DOHH2 (cell line): ENCODE results near the gene SOX8.

ENCODE experiments used
- H3F3A ChIP-seq: fragments of 200-600 bp; sonication (generic), shearing (Covaris generic); 2 replicates; pipeline ENCODE4 v1.6.0; 2016; ENCODE audit warnings: antibody characterized with exemption, mild to moderate bottlenecking; ENCODE audit not compliant: control insufficient read depth, insufficient read depth
- H3K27ac ChIP-seq: fragments of 200-600 bp; sonication (generic); 2 replicates; pipeline ENCODE4 v1.5.1; 2014; ENCODE audit warnings: low read depth, mild to moderate bottlenecking, low read length, moderate library complexity
- H3K27me3 ChIP-seq: fragments of 200-600 bp; sonication (generic); 2 replicates; pipeline ENCODE4 v1.6.1; 2014; ENCODE audit warnings: mild to moderate bottlenecking, low read length, mixed read lengths; ENCODE audit not compliant: control insufficient read depth
- H3K36me3 ChIP-seq: fragments of 200-600 bp; sonication (generic); 2 replicates; pipeline ENCODE4 v1.6.1; 2014; ENCODE audit warnings: mild to moderate bottlenecking, low read length, moderate library complexity, mixed read lengths; ENCODE audit not compliant: control insufficient read depth
- H3K4me1 ChIP-seq: fragments of 200-600 bp; sonication (generic); 2 replicates; pipeline ENCODE4 v1.6.1; 2014; ENCODE audit warnings: mild to moderate bottlenecking, low read length, mixed read lengths; ENCODE audit not compliant: control insufficient read depth
- H3K4me2 ChIP-seq: fragments of 200-600 bp; sonication (generic); 2 replicates; pipeline ENCODE4 v1.6.0; 2014; ENCODE audit warnings: mild to moderate bottlenecking, low read length, moderate library complexity
- H3K4me3 ChIP-seq: fragments of 200-600 bp; sonication (generic); 2 replicates; pipeline ENCODE4 v1.5.1; 2014; ENCODE audit warnings: mild to moderate bottlenecking, low read length, mixed read lengths
- H3K79me2 ChIP-seq: fragments of 200-600 bp; sonication (generic); 2 replicates; pipeline ENCODE4 v1.6.1; 2014; ENCODE audit warnings: mild to moderate bottlenecking, low read length, mixed read lengths; ENCODE audit not compliant: control insufficient read depth
- H3K9me2 ChIP-seq: fragments of 200-600 bp; sonication (generic); replicated peaks from 2 replicates; pipeline ENCODE4 v1.6.1; 2014; ENCODE audit warnings: mild to moderate bottlenecking, low read length, mixed read lengths; ENCODE audit not compliant: control insufficient read depth
- H3K9me3 ChIP-seq: fragments of 200-600 bp; sonication (generic); 2 replicates; pipeline ENCODE4 v1.6.1; 2014; ENCODE audit warnings: antibody characterized with exemption, low read length, mixed read lengths; ENCODE audit not compliant: control insufficient read depth, insufficient read depth
- H4K20me1 ChIP-seq: fragments of 200-600 bp; sonication (generic); 2 replicates; pipeline ENCODE4 v1.6.0; 2014; ENCODE audit warnings: low read depth, mild to moderate bottlenecking, antibody characterized with exemption, low read length, moderate library complexity; ENCODE audit not compliant: control insufficient read depth, insufficient read depth
- EZH2phosphoT487 ChIP-seq: fragments of 200-600 bp; sonication (generic); IDR thresholded peaks from 2 replicates; pipeline ENCODE4 v1.6.1; 2017; ENCODE audit warnings: borderline replicate concordance, mild to moderate bottlenecking, antibody characterized with exemption, low read length, moderate library complexity, mixed read lengths
- TF ChIP-seq, protein P1 (sequence below): fragments of 200-600 bp; sonication (generic); IDR thresholded peaks from one replicate; pipeline ENCODE4 v1.5.1; 2014; ENCODE audit warnings: antibody characterized with exemption, mild to moderate bottlenecking, low read depth, low read length; ENCODE audit not compliant: poor library complexity, severe bottlenecking

Gene SOX8

DNA sequence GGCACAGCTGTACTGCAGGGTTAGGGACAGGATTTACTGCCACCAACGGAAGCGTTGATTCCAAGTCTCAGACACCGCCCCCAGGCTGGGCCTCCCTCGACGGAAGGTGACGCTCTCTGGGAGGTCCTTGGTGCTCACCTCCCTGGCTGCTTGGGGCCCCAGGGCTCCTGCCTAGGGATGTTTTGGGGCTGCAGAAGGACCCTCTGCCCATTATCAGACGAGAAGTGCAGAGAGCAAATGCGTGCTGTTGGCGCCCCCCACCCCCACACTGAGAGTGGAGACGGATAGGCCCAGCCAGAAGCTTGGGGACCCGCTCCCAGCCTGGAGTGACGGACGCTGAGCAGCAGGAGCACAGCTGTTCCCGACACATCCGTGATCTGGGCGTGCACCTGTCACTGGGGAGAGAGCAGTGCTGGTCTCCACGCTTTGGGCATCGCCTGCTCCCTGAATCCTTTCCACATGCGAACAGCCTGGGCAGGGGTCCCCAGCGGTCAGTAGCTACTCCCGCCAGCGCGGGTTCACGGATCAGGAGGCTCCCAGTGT, 5.1 kb upstream of the SOX8 start:
- Histone ChIP-seq H3K4me2 (no peak overlapping the region), H3K27ac (no peak overlapping the region), H3K79me2 (no peaks in the 10 kb centered on the region), H3K9me3 (peaks cover 6% of the 10 kb centered on the region; the same call in 1 of the 2 replicates), H3K36me3 (0 out of 2 replicates have a peak, but pooled peaks cover 5% of the 10 kb centered on the region), H3K27me3 (no peaks in the 10 kb centered on the region), H3F3A (peaks cover 19% of the 10 kb centered on the region), H3K4me1 (peaks cover 75% of the 10 kb centered on the region), H4K20me1 (no peaks in the 10 kb centered on the region), H3K4me3 (no peak overlapping the region), H3K9me2 (no peaks in the 10 kb centered on the region)
- TF ChIP-seq, protein P1, sequence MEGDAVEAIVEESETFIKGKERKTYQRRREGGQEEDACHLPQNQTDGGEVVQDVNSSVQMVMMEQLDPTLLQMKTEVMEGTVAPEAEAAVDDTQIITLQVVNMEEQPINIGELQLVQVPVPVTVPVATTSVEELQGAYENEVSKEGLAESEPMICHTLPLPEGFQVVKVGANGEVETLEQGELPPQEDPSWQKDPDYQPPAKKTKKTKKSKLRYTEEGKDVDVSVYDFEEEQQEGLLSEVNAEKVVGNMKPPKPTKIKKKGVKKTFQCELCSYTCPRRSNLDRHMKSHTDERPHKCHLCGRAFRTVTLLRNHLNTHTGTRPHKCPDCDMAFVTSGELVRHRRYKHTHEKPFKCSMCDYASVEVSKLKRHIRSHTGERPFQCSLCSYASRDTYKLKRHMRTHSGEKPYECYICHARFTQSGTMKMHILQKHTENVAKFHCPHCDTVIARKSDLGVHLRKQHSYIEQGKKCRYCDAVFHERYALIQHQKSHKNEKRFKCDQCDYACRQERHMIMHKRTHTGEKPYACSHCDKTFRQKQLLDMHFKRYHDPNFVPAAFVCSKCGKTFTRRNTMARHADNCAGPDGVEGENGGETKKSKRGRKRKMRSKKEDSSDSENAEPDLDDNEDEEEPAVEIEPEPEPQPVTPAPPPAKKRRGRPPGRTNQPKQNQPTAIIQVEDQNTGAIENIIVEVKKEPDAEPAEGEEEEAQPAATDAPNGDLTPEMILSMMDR, result no peak
- no peak for TF ChIP-seq EZH2phosphoT487

DNA sequence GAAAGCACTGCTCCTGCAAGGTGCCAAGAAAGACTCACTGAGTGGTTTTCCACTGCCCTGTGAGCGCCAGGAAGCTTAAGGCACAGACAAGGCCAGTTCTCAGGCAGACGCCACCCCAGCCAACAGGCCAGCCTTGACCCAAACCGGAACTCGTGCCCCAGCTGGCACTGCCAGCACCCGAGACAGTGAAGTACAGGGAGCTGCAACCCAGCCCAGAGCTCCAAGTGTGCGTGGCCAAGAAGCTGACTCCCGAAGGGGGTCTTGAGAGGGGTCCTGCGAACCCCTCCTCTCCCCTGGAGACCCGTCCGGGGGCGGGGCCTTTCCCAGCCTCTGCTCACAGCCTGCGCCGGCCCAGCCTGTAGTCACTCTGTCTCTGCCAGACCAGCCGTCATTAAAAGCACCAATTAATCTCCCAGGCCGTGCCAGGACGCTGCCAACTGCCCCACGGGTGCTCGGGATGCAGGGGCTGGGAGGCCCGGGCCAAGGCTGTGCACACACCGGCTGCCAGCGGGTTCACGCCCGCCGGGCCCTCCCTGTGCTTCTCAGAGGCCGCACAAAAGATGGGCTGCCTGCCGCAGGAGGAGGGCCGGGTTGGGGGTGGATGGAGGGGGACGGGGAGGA, 4.4 kb upstream of the SOX8 start:
- Histone ChIP-seq H3F3A (peaks cover 19% of the 10 kb centered on the region), H3K9me2 (no peaks in the 10 kb centered on the region), H4K20me1 (no peaks in the 10 kb centered on the region), H3K36me3 (0 out of 2 replicates have a peak, but pooled peaks cover 5% of the 10 kb centered on the region), H3K4me1 (peaks cover 68% of the 10 kb centered on the region), H3K27ac (no peak overlapping the region), H3K4me3 (no peak overlapping the region), H3K27me3 (no peaks in the 10 kb centered on the region), H3K4me2 (no peak overlapping the region), H3K79me2 (no peaks in the 10 kb centered on the region), H3K9me3 (peaks cover 6% of the 10 kb centered on the region; the same call in 1 of the 2 replicates)
- TF ChIP-seq, protein P1, result no peak
- no peak for TF ChIP-seq EZH2phosphoT487

DNA sequence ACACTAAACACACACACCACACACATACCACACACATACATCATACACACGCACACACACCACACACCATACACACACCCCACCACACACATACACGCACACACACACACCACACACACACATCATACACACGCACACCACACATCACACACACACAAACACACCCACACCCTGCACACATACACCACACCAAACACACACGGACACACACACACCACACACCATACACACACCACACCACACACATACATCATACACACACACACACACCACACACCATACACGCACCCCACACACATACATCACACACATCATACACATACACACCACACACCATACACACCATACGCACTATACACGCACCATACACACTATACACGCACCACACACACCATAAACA, 3.7 kb upstream of the SOX8 start:
- Histone ChIP-seq H3K79me2 (no peaks in the 10 kb centered on the region), H3K4me2 (no peak overlapping the region), H3K27me3 (no peaks in the 10 kb centered on the region), H3K27ac (no peak overlapping the region), H3F3A (peaks cover 19% of the 10 kb centered on the region), H4K20me1 (no peaks in the 10 kb centered on the region), H3K9me3 (peaks cover 6% of the 10 kb centered on the region; the same call in 1 of the 2 replicates), H3K9me2 (no peaks in the 10 kb centered on the region), H3K36me3 (0 out of 2 replicates have a peak, but pooled peaks cover 5% of the 10 kb centered on the region), H3K4me3 (no peak overlapping the region), H3K4me1 (peaks cover 61% of the 10 kb centered on the region)
- TF ChIP-seq, protein P1, result no peak
- no peak for TF ChIP-seq EZH2phosphoT487
